ENCODE measurements around the gene PLD3.

GRCh38 chr19:40367577-40368434, 19.3 kb downstream of the PLD3 start:
- TF ChIP-seq CTCF (IDR thresholded peaks at IDR 0.05) (no peak), ZFX (IDR thresholded peaks at IDR 0.05; ENCODE audit: borderline replicate concordance) (no peak)

All from 22Rv1 (cell line).